ENCODE measurements around the gene RFPL1.
A peak's percentile ranks its signal among the peaks of the same experiment; 100 is the strongest.

Gene RFPL1

DNA sequence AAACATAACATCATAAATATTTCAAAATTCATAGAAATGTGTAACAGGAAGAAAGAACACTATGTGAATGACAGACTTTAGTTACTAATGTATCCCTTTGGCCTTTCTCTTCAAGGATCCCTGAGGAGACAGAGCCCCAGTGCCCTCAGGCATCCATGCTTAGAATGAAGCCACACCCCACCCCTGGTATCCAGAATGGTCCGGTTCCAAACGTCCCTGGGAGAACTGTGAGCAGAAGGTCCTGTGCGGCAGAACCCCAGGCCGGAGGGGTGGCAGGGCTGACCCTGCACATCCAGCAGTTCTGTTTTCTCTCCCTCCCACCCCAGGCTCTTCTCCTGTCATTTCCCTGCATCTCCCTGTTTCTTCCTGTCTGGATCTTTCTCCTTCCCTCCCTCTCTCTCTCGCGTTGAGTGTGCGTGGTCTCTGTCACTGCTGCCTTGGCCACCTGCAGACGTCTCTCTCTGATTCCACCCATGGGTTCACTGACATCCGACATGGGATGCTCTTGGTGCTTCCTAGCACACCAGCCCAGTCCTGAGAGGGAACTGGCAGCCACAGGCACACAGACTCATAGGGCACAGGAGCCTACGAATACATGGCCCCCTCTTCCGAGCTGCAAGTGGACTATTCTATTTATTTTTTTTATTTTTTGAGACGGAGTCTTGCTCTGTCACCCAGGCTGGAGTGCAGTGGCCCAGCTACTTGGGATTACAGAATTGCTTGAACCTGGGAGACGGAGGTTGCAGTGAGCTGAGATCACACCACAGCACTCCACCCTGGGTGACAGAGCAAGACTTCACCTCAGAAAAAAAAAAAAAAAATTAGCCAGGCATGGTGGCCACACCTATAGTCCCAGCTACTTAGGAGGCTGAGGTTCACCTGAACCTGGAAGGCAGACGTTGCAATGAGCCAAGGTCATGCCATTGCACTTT is 5.7 kb downstream of the RFPL1 start:
- no peak for DNase-seq

GRCh38 chr22:29445508-29445907 is 7.1 kb downstream of the RFPL1 start:
- DNase-seq: no peak

DNA sequence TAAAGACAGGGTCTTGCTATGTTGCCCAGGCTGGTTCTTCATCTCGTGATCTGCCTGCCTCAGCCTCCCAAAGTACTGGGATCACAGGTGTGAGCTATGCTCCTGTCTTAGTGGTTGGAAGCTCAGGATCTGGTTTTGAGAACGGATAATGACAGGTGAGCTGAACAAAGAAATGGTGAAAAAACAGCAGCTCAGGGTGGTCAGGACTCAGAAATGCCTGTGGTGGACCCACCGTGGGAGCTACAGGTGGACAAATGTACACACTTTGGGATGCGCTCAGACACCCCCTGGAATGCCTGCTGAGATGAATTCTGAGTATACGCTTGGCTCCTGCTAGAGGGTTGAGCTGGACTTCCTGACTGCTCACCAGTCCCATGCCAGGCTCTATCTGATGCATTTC is 9.5 kb downstream of the RFPL1 start:
- no peak for DNase-seq

- DNase-seq: no peak
Observed at GRCh38 chr22:29449296-29449875, 11.0 kb downstream of the RFPL1 start.

DNA sequence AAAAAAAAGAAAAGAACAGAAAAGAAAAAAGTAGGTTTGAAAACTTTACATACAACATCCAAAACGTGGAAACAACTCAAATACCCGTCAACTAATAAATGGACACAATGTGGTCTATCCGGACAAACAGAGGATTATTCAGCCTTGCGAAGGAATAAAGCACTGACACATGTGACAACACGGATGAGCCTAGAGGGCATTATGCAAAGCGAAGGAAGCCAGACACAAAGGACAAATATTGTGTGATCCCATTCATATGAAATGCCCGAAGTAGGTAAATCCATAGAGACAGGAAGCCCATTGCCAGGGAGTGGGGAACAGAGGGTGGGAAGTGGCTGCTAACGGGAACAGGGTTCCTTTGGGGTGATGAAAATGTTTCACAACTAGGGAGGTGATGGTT is 11.8 kb downstream of the RFPL1 start:
- DNase-seq: no peak

- DNase-seq: no peak
Observed at GRCh38 chr22:29451863-29452262, 13.5 kb downstream of the RFPL1 start.

DNA sequence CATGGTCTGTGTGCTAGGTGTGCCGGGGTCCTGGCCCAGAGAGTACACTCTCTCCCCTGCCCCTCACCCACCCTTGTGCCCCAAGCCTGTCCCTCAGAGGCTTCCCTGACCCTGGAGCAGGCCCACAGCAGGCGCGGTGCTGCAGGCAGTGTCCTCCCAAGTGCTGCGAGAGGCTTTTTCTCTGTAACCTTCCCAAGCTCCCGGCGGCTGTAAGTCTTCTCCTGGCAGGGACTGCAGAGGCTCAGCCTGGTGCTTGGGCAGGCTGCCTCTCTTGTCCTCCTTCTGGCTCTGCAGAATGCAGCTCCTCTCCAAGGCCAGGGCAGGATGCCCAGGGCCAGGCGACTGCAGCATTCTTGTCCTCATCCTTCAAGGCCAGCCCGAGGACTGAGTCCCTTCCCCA is 15.9 kb downstream of the RFPL1 start:
- DNase-seq: no peak

GRCh38 chr22:29456211-29456671 is 17.9 kb downstream of the RFPL1 start:
- DNase-seq: no peak

- DNase-seq: no peak
Observed at GRCh38 chr22:29457730-29458129, 19.3 kb downstream of the RFPL1 start.

GRCh38 chr22:29458551-29458950 is 20.2 kb downstream of the RFPL1 start:
- no peak for DNase-seq

DNA sequence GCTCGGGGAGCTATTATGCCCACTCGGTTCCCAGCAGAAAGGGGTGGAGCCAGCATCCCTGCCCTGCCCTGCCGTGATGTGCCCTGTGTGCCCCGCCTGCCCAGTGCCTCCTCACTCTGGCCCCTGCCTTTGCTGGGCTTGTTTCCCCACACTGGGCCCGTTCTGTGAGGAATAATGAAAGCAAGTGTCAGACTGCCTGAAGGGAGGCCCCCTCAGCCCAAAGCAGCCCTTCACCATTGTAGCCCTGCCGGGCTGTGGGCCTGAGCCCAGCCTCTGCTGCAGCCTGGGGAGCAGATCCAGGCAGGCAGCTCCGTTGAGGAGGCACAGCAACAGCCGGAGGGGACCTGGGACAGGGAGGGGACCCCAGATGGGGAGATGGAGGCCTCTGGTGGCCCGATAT is 21.4 kb downstream of the RFPL1 start:
- DNase-seq: no peak

- no peak for DNase-seq
Observed at GRCh38 chr22:29461263-29461662, 22.9 kb downstream of the RFPL1 start.

GRCh38 chr22:29463629-29464028 is 25.2 kb downstream of the RFPL1 start:
- DNase-seq: no peak

DNA sequence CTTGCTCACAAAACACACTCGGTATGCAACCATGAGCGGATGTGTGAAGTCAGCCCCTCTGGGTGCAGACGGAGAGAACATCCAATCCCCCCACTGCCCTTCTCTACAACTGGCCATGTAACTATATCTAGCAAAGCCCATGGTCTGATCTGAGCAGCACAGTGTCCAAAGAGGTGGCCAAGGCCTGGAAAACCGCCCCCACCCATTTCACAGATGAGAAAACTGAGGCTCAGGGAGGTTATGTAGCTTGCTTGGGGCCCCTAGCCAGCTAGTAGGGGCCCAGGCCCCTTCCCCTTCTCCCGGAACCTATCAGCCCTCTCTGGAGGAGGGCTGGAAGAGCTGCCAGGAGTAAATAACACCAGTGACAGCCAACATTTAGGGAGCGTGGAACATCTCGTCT is 26.2 kb downstream of the RFPL1 start:
- DNase-seq: no peak

GRCh38 chr22:29469755-29470154 is 31.4 kb downstream of the RFPL1 start:
- no peak for DNase-seq

DNA sequence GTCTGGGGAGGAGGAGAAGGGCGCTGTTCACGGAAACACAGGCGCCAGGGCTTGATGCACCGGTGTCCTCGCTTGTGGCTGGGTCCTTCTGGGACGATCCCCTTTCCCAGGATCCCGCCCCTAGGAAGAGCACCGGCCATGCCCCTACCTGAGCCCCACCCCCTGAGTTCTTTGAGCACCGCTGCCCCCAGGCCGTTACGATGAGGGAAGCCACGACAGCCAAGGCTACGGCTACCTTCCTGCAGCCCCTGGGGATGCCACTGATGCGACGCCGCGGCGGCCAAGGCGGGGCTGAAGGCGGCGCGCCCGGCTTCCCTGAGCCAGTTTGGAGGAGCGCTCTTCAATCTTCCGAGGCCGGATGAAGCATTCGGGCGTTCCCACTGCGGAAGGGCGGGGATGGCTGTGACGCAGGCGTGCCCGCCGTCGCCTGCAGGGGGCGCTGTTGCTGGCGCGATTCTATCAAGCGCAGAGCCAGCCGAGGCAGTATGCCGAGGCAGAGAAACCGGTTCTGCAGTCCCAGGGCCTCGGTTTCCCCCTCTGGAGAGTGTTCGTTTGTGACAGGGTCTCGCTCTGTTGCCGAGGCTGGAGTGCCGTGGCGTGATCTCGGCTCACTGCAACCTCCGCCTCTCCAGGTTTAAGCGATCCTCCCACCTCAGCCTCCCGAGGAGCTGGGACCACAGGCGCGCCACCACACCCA is 31.9 kb downstream of the RFPL1 start:
- DNase-seq: peak; percentile 61

- DNase-seq: no peak
Observed at GRCh38 chr22:29473001-29473400, 34.6 kb downstream of the RFPL1 start.

DNA sequence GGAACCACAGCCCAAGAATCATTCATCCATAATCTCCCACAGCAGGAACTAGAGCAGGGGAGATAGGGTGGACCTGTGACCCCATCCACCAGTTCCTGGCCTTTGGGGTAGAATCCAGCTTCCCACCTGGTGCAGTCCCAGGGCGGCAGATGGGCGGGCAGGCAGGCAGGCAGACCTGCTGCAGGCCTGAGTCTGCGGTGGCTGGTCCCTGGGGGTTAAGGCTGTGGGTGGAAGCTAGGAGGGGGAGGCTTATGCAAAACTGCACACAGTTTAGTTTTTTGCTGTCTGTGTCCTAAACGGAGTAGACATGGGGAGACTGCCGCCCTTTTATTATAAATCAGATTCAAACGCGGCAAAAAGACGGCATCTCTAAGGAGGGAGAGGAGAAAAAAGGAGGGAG is 37.2 kb downstream of the RFPL1 start:
- DNase-seq: no peak

- DNase-seq: no peak
Observed at GRCh38 chr22:29476116-29476515, 37.7 kb downstream of the RFPL1 start.

DNA sequence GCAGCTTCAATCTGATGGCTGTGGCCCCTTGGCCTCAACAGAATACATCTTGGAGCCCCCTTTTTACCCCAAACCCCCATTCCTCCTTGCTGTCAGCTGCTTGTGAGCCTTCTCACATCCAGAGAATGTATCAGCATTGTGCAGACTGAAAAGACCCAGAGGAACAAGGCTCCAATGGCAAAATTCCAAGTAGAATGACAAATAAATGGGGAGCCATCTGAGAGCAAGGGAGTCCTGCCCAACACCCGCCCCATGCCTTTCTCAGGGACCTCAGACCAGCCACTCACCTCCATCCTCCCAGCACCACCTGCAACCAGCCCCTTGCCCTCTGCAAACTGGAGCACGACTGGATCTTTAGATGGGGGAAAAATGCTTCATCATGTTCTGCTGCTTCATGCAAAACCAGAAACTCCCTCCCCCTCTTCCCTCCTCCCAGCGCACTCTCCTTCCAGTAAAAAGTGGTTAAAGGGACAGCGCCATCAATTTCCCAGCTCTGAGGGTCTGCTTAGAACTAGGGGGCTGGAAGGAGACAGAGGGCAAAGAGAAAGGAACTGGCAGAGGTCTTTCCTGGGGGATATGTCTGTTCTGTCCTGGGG is 39.4 kb downstream of the RFPL1 start:
- DNase-seq: no peak

DNA sequence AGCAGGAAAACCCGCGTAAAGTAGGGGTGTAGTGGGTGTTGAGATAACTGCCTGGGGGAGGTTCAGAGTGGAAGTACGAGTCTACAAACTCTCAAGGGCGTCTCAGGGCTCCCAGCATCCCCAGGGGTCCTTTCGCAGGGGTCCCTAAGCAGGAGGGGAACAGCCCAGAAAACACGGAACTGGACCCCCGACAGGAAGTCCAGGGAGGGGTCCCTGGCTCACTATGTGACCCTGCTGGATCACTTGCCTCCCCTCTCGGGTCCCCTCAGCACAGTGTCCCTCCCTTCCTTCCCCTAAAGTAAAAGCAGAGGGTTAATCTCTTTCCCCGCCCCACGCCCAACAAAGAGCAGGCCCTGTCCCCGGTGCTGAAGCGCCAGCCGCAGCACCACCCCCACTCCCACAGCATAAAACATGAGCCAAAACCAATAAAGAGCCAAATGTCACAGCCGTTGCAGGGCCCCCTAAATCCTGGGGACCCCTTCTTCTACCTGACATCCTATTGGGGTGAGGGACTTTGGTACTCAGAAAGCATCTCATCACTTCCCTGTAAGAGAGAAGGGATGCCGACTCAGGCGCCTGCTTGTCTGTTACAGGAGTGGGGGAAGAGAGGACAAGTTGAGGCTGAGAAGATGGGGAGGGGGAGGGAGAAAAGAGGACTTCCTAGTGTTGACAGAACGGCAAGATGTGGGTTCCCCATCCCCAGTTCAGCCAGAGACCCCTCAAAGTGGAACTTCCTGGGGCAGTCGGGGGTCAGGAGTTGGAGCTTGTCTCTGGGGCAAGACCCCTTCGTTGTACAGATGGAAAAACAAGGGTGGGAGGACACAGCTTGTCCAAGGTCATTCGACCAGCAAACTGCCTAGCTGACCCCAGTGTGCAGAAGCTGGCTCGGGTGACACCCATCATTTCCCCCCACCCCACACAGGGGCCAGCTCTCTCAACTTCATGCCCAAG is 40.2 kb downstream of the RFPL1 start:
- DNase-seq: peak; percentile 13
